Hepatocyte (in vitro differentiated cells): ENCODE data around the gene POLR2L. TPM values are rescaled to one million over a fixed set of nuclear protein-coding genes. Genes with fewer than 3 reads are reported as not detected.

Experiments used
- DNase-seq: peaks from one replicate; pipeline ENCODE4 v3.0.0-alpha.2; 2016; ENCODE audit warnings: low spot score
- H2AFZ ChIP-seq: fragments of 200-600 bp; sonication (generic); 2 replicates; pipeline ENCODE4 v1.6.0; 2016; ENCODE audit warnings: antibody characterized with exemption, mild to moderate bottlenecking
- H3K27ac ChIP-seq: fragments of 200-600 bp; sonication (generic); 2 replicates; pipeline ENCODE4 v1.5.1; 2016; ENCODE audit warnings: mild to moderate bottlenecking
- H3K27me3 ChIP-seq: fragments of 200-600 bp; sonication (generic); 2 replicates; pipeline ENCODE4 v1.6.1; 2016
- H3K36me3 ChIP-seq: fragments of 200-600 bp; sonication (generic); replicated peaks from 2 replicates; pipeline ENCODE4 v1.5.1; 2016; ENCODE audit warnings: low read depth; ENCODE audit not compliant: insufficient read depth
- H3K4me1 ChIP-seq: fragments of 200-600 bp; sonication (generic); 2 replicates; pipeline ENCODE4 v1.5.1; 2016; ENCODE audit warnings: mild to moderate bottlenecking, moderate library complexity; ENCODE audit not compliant: insufficient read depth
- H3K4me2 ChIP-seq: fragments of 200-600 bp; sonication (generic); 2 replicates; pipeline ENCODE4 v1.6.0; 2016
- H3K4me3 ChIP-seq: fragments of 200-600 bp; sonication (generic); 2 replicates; pipeline ENCODE4 v1.5.1; 2016; ENCODE audit warnings: mild to moderate bottlenecking
- H3K79me2 ChIP-seq: fragments of 200-600 bp; sonication (generic); 2 replicates; pipeline ENCODE4 v1.6.0; 2017; ENCODE audit warnings: mild to moderate bottlenecking
- H3K9me2 ChIP-seq: fragments of 200-600 bp; sonication (generic); replicated peaks from 2 replicates; pipeline ENCODE4 v1.6.0; 2017; ENCODE audit warnings: mild to moderate bottlenecking; ENCODE audit not compliant: insufficient read depth
- H3K9me3 ChIP-seq: fragments of 200-600 bp; sonication (generic); 2 replicates; pipeline ENCODE4 v1.5.1; 2016; ENCODE audit warnings: low read depth, mild to moderate bottlenecking
- H4K20me1 ChIP-seq: fragments of 200-600 bp; sonication (generic); 2 replicates; pipeline ENCODE4 v1.6.0; 2016; ENCODE audit warnings: mild to moderate bottlenecking; ENCODE audit not compliant: insufficient read depth, poor library complexity, severe bottlenecking
- EZH2 ChIP-seq: fragments of 200-600 bp; sonication (generic); IDR thresholded peaks from 2 replicates; pipeline ENCODE4 v1.6.1; 2016; ENCODE audit warnings: antibody characterized with exemption, mild to moderate bottlenecking, borderline replicate concordance
- EZH2phosphoT487 ChIP-seq: fragments of 200-600 bp; sonication (generic); IDR thresholded peaks from one replicate; pipeline ENCODE4 v1.6.1; 2018; ENCODE audit warnings: antibody characterized with exemption, mild to moderate bottlenecking, low read depth, moderate library complexity; ENCODE audit not compliant: unreplicated experiment, severe bottlenecking
- WGBS: methylation state at CpG from one replicate; pipeline ENCODE4 v1.1.6; 2016; ENCODE audit warnings: low lambda C conversion rate; ENCODE audit errors: missing lambda C conversion rate; 5-methylcytosine and 5-hydroxymethylcytosine counted together
- polyA plus RNA-seq: library from polyadenylated mRNA; unstranded; fragments of >200 nt; fragmentation: Nextera tagmentation; extraction: Ambion mirVana; gene quantifications from 2 replicates; pipeline ENCODE4 v1.2.1, GENCODE V29; 2016
- total RNA-seq: library from RNA; depleted of rRNA; stranded (reverse); fragments of >200 nt; gene quantifications from 2 replicates; pipeline ENCODE4 v1.2.3, GENCODE V29; 2014
- TF ChIP-seq, protein P1 (sequence below): fragments of 200-600 bp; sonication (generic); IDR thresholded peaks from 2 replicates; pipeline ENCODE4 v1.5.1; 2016; ENCODE audit warnings: antibody characterized with exemption, mild to moderate bottlenecking; ENCODE audit not compliant: poor library complexity

Gene POLR2L
- total and polyA plus RNA-seq, 2 experiments from 2014 or later, result 38.0 to 372 TPM

DNA sequence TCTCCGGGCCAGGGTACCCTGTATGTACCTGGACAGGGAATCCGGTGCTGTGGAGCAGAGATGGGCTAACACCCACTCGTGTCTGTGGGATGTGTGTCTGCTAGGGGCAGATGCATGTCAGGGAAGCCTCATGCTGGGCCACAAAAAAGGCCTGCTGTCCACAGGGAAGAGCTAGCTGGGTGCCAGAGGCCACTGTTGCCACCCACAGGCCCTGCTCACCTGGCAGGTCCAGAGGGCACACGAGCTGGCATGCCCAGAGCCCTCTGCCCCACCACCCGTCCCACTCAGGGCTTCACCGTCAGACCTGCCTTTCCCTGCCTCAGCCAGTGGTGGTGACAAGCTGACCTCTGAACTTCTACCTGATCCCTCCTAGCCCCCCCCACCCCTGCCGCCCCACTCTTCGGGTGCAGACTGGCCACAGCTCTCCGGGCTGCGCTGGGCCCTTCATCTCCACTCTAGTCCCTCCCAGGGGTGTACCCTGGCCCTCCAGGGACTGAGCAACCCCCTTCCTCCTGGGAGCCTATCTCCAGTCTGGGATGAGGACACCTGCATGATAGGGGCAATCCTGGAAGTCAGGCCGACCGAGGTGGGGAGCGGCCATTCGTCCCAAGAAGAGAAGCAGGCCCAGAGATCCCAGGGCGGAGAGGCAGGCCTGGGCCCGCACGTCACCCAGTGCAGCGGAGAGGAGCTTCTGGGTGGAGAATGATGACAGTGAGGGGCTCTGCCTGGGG, 45.6 kb downstream of the POLR2L start:
- Histone ChIP-seq H3K79me2 (peaks cover 6% of the 10 kb centered on the region), H4K20me1 (no peaks in the 10 kb centered on the region), H3K36me3 (no peaks in the 10 kb centered on the region), H3K27ac (peak overlapping the region; percentile 98), H3K4me1 (peaks cover 23% of the 10 kb centered on the region), H3K4me2 (peak overlapping the region; percentile 90), H3K9me2 (no peaks in the 10 kb centered on the region), H2AFZ (no peak overlapping the region), H3K27me3 (no peaks in the 10 kb centered on the region), H3K9me3 (no peaks in the 10 kb centered on the region), H3K4me3 (peak overlapping the region; percentile 17)
- 35% methylated on average over 17 of the region's 18 CpGs for WGBS
- DNase-seq, result no peak
- TF ChIP-seq EZH2phosphoT487 (no peak), EZH2 (no peak)
- TF ChIP-seq, protein P1, sequence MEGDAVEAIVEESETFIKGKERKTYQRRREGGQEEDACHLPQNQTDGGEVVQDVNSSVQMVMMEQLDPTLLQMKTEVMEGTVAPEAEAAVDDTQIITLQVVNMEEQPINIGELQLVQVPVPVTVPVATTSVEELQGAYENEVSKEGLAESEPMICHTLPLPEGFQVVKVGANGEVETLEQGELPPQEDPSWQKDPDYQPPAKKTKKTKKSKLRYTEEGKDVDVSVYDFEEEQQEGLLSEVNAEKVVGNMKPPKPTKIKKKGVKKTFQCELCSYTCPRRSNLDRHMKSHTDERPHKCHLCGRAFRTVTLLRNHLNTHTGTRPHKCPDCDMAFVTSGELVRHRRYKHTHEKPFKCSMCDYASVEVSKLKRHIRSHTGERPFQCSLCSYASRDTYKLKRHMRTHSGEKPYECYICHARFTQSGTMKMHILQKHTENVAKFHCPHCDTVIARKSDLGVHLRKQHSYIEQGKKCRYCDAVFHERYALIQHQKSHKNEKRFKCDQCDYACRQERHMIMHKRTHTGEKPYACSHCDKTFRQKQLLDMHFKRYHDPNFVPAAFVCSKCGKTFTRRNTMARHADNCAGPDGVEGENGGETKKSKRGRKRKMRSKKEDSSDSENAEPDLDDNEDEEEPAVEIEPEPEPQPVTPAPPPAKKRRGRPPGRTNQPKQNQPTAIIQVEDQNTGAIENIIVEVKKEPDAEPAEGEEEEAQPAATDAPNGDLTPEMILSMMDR, result no peak

DNA sequence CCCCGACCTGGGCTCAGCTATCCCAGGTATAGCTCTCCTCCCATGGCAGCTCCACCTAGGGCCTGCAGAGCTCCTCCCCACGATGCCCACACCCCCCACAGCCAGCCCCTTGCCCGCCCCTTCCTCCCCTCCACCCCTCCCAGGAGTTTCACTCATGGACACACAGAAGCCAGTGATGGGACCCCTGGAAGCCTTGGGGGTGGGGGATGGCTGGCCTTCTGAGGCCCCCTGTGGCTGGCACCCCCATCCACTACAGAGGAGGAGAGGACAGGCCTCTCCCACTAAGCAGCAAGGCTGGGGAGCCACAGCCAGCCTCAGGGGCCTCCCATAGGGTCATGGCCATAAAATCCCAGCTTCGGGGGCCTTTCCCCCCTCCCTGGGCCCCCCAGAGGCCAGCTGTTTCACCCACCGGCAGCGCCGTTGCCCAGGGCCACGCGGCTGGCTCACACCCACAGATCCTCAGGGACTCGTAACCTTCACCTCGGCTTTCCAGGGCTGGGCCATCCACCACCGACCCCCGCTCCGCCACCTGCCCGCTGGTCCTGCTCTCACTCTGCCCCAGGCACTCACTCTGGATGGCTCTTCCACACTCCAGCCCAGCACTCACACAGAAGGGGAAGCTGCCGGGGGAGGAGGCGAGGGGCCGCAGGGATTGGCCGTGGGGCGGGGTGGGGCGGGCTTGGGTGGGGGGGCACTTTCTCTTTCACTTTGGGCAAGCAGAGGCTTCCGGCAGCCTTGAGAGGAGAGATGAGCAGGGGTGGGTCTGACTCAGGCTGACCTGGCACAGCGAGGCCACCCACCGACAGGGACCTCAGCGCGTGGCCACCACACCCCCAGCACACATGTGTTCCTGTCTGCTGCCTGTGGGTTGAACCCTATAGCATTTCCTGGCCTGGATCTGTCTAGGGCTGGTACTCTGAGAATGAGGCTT, 46.4 kb downstream of the POLR2L start:
- H3K9me3 ChIP-seq, result no peaks in the 10 kb centered on the region
- no peaks in the 10 kb centered on the region for H4K20me1 ChIP-seq
- no peak for TF ChIP-seq EZH2
- TF ChIP-seq EZH2phosphoT487, result no peak
- TF ChIP-seq, protein P1, result no peak
- no peaks in the 10 kb centered on the region for H3K36me3 ChIP-seq
- peak overlapping the region; percentile 20 for H3K4me3 ChIP-seq
- H3K9me2 ChIP-seq, result no peaks in the 10 kb centered on the region
- peak overlapping the region; percentile 90 for H3K4me2 ChIP-seq
- H3K4me1 ChIP-seq, result peaks cover 23% of the 10 kb centered on the region
- DNase-seq, result peak; percentile 83
- peaks cover 6% of the 10 kb centered on the region for H3K79me2 ChIP-seq
- H2AFZ ChIP-seq, result no peak overlapping the region
- H3K27me3 ChIP-seq, result no peaks in the 10 kb centered on the region
- 27% methylated on average over 18 of the region's 26 CpGs for WGBS
- H3K27ac ChIP-seq, result peak overlapping the region; percentile 98

- Histone ChIP-seq H3K9me3 (no peaks in the 10 kb centered on the region), H3K4me1 (peaks cover 23% of the 10 kb centered on the region), H3K79me2 (peaks cover 6% of the 10 kb centered on the region), H3K27me3 (no peaks in the 10 kb centered on the region), H3K4me3 (no peak overlapping the region), H3K9me2 (no peaks in the 10 kb centered on the region), H3K4me2 (peak overlapping the region; percentile 90), H3K27ac (peak overlapping the region; percentile 98), H2AFZ (no peak overlapping the region), H4K20me1 (no peaks in the 10 kb centered on the region), H3K36me3 (no peaks in the 10 kb centered on the region)
- 81% methylated on average over 27 of the region's 38 CpGs for WGBS
- DNase-seq, result no peak
- TF ChIP-seq EZH2phosphoT487 (no peak), EZH2 (no peak)
- TF ChIP-seq, protein P1, result no peak
Observed at GRCh38 chr11:794766-795633, 47.3 kb downstream of the POLR2L start.
